K562 (cell line): Measurements from ENCODE around the gene GLIS1. TPM values are rescaled to one million over a fixed set of nuclear protein-coding genes. Genes with fewer than 3 reads are reported as not detected.

Source experiments
- BACH1 ChIP-seq: fragments of 200-800 bp; sonication (Bioruptor generic); IDR thresholded peaks from 2 replicates; pipeline ENCODE4 v1.6.1; 2016; ENCODE audit warnings: missing genetic modification characterization, missing compliant biosample characterization
- BDP1 ChIP-seq: IDR thresholded peaks from 3 replicates; pipeline ENCODE4 v1.6.1; 2011; ENCODE audit not compliant: insufficient read length, insufficient read depth
- C11orf30 ChIP-seq: fragments of 450-650 bp; IDR thresholded peaks from 2 replicates; pipeline ENCODE4 v1.6.1; 2016; ENCODE audit warnings: low read depth, mild to moderate bottlenecking
- ETV1 ChIP-seq: fragments of 450-650 bp; conservative IDR thresholded peaks from 2 replicates; pipeline ENCODE4 v1.6.1; 2016; ENCODE audit warnings: missing genetic modification characterization, control low read depth, low read depth, missing compliant biosample characterization
- FOXA1 ChIP-seq: fragments of 450-650 bp; IDR thresholded peaks from 2 replicates; pipeline ENCODE4 v1.6.1; 2016; ENCODE audit warnings: mild to moderate bottlenecking, borderline replicate concordance
- XRCC3 ChIP-seq: fragments of 450-650 bp; IDR thresholded peaks from 2 replicates; pipeline ENCODE4 v1.6.1; 2017; ENCODE audit warnings: mild to moderate bottlenecking, moderate library complexity
- ZBTB43 ChIP-seq: sonication (generic); formaldehyde crosslinking; IDR thresholded peaks from 2 replicates; pipeline ENCODE4 v1.8.0; 2023; ENCODE audit warnings: mild to moderate bottlenecking, missing genetic modification reagents
- polyA plus RNA-seq, 8 experiments: library from polyadenylated mRNA; depleted of rRNA in 4 of 8; stranded (reverse) in 5 of 8; unstranded in 3 of 8; fragments of >200 nt; fragmentation: Nextera tagmentation in 2 of 8; fragmentation: Illumina TruSeq in 1 of 8; extraction: Ambion mirVana in 2 of 8; extraction: Trizol in 1 of 8; gene quantifications; 2 replicates each; pipeline versions ENCODE4 v1.2.1 to v1.2.3, GENCODE V29; 2011 to 2014; ENCODE audit warnings: inconsistent platforms in 1 of 8, missing spikeins in 1 of 8
- total RNA-seq, 7 experiments: library from RNA; depleted of rRNA in 6 of 7; stranded (reverse); fragments of >200 nt in 6 of 7; fragmentation: Illumina TruSeq in 2 of 7; extraction: Trizol in 2 of 7; gene quantifications; 2 replicates each; pipeline versions ENCODE4 v1.2.1 to v1.2.3, GENCODE V29; 2011 to 2021; ENCODE audit warnings: low replicate concordance in 1 of 7
- TF ChIP-seq, protein P1 (sequence below): fragments of 450-650 bp; IDR thresholded peaks from 2 replicates; pipeline ENCODE4 v1.6.1; 2016; ENCODE audit warnings: mild to moderate bottlenecking, moderate library complexity
- TF ChIP-seq, protein P2 (sequence below): sonication (generic); formaldehyde crosslinking; IDR thresholded peaks from 2 replicates; pipeline ENCODE4 v1.5.0; 2020; ENCODE audit warnings: missing genetic modification reagents
- TF ChIP-seq, protein P3 (sequence below): fragments of 450-650 bp; formaldehyde crosslinking; conservative IDR thresholded peaks from 2 replicates; pipeline ENCODE4 v1.4.0; 2022; ENCODE audit warnings: mild to moderate bottlenecking, missing genetic modification characterization

Gene GLIS1
- total and polyA plus RNA-seq, 9 of the 15 experiments (the other 6 are each of a cell fraction or from before 2014, with no cell fraction given) = not detected

- TF ChIP-seq ZBTB43 (CRISPR knock-in tag) = no peak
- no peak for TF ChIP-seq XRCC3
- TF ChIP-seq, protein P1, sequence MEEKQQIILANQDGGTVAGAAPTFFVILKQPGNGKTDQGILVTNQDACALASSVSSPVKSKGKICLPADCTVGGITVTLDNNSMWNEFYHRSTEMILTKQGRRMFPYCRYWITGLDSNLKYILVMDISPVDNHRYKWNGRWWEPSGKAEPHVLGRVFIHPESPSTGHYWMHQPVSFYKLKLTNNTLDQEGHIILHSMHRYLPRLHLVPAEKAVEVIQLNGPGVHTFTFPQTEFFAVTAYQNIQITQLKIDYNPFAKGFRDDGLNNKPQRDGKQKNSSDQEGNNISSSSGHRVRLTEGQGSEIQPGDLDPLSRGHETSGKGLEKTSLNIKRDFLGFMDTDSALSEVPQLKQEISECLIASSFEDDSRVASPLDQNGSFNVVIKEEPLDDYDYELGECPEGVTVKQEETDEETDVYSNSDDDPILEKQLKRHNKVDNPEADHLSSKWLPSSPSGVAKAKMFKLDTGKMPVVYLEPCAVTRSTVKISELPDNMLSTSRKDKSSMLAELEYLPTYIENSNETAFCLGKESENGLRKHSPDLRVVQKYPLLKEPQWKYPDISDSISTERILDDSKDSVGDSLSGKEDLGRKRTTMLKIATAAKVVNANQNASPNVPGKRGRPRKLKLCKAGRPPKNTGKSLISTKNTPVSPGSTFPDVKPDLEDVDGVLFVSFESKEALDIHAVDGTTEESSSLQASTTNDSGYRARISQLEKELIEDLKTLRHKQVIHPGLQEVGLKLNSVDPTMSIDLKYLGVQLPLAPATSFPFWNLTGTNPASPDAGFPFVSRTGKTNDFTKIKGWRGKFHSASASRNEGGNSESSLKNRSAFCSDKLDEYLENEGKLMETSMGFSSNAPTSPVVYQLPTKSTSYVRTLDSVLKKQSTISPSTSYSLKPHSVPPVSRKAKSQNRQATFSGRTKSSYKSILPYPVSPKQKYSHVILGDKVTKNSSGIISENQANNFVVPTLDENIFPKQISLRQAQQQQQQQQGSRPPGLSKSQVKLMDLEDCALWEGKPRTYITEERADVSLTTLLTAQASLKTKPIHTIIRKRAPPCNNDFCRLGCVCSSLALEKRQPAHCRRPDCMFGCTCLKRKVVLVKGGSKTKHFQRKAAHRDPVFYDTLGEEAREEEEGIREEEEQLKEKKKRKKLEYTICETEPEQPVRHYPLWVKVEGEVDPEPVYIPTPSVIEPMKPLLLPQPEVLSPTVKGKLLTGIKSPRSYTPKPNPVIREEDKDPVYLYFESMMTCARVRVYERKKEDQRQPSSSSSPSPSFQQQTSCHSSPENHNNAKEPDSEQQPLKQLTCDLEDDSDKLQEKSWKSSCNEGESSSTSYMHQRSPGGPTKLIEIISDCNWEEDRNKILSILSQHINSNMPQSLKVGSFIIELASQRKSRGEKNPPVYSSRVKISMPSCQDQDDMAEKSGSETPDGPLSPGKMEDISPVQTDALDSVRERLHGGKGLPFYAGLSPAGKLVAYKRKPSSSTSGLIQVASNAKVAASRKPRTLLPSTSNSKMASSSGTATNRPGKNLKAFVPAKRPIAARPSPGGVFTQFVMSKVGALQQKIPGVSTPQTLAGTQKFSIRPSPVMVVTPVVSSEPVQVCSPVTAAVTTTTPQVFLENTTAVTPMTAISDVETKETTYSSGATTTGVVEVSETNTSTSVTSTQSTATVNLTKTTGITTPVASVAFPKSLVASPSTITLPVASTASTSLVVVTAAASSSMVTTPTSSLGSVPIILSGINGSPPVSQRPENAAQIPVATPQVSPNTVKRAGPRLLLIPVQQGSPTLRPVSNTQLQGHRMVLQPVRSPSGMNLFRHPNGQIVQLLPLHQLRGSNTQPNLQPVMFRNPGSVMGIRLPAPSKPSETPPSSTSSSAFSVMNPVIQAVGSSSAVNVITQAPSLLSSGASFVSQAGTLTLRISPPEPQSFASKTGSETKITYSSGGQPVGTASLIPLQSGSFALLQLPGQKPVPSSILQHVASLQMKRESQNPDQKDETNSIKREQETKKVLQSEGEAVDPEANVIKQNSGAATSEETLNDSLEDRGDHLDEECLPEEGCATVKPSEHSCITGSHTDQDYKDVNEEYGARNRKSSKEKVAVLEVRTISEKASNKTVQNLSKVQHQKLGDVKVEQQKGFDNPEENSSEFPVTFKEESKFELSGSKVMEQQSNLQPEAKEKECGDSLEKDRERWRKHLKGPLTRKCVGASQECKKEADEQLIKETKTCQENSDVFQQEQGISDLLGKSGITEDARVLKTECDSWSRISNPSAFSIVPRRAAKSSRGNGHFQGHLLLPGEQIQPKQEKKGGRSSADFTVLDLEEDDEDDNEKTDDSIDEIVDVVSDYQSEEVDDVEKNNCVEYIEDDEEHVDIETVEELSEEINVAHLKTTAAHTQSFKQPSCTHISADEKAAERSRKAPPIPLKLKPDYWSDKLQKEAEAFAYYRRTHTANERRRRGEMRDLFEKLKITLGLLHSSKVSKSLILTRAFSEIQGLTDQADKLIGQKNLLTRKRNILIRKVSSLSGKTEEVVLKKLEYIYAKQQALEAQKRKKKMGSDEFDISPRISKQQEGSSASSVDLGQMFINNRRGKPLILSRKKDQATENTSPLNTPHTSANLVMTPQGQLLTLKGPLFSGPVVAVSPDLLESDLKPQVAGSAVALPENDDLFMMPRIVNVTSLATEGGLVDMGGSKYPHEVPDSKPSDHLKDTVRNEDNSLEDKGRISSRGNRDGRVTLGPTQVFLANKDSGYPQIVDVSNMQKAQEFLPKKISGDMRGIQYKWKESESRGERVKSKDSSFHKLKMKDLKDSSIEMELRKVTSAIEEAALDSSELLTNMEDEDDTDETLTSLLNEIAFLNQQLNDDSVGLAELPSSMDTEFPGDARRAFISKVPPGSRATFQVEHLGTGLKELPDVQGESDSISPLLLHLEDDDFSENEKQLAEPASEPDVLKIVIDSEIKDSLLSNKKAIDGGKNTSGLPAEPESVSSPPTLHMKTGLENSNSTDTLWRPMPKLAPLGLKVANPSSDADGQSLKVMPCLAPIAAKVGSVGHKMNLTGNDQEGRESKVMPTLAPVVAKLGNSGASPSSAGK = peak; percentile 68
- no peak for TF ChIP-seq ETV1 (tag)
- TF ChIP-seq FOXA1 = no peak
- TF ChIP-seq BACH1 (tag) = no peak
- TF ChIP-seq, protein P2, sequence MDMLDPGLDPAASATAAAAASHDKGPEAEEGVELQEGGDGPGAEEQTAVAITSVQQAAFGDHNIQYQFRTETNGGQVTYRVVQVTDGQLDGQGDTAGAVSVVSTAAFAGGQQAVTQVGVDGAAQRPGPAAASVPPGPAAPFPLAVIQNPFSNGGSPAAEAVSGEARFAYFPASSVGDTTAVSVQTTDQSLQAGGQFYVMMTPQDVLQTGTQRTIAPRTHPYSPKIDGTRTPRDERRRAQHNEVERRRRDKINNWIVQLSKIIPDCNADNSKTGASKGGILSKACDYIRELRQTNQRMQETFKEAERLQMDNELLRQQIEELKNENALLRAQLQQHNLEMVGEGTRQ (CRISPR knock-in tag) = no peak
- TF ChIP-seq BDP1 = no peak
- TF ChIP-seq, protein P3, sequence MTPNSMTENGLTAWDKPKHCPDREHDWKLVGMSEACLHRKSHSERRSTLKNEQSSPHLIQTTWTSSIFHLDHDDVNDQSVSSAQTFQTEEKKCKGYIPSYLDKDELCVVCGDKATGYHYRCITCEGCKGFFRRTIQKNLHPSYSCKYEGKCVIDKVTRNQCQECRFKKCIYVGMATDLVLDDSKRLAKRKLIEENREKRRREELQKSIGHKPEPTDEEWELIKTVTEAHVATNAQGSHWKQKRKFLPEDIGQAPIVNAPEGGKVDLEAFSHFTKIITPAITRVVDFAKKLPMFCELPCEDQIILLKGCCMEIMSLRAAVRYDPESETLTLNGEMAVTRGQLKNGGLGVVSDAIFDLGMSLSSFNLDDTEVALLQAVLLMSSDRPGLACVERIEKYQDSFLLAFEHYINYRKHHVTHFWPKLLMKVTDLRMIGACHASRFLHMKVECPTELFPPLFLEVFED (CRISPR knock-in tag) = no peak
- TF ChIP-seq C11orf30 = peak; percentile 88
Measured at GRCh38 chr1:53654216-53655210, 84.5 kb downstream of the GLIS1 start (continued).
